Measurements from ENCODE around the gene GPR101.
"Not testable (repeated sequence)": the region's sequence is repeated elsewhere in the genome, so short reads cannot be mapped to it uniquely, and the experiment has no call there.

The GPR101 gene

GRCh38 chrX:137028699-137029098, 5.1 kb downstream of the GPR101 start:
- DNase-seq (ENCODE audit: insufficient read length, low spot score) = no peak
- FAIRE-seq = no peak

DNA sequence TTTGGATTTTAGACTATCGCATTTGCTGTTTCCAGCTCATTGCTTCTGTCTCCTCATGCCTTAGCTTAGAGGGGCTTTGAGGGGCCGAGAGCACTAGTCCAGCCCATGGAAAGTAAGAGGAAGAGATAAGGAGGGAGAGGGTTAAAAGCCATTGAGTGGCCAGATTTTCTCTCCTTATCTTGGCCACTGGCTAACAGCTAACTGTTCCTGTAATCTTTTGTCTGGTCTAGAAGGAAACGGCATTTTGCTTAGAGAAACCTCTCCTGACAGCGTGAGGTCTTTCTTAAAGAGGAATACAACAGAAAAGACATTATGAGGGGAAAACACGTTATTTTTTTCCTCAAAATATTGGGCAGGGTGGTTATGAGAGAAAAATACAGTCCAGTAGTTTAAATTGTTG, 7.9 kb downstream of the GPR101 start:
- no peak for DNase-seq (ENCODE audit: insufficient read length, low spot score)
- no peak for FAIRE-seq

DNA sequence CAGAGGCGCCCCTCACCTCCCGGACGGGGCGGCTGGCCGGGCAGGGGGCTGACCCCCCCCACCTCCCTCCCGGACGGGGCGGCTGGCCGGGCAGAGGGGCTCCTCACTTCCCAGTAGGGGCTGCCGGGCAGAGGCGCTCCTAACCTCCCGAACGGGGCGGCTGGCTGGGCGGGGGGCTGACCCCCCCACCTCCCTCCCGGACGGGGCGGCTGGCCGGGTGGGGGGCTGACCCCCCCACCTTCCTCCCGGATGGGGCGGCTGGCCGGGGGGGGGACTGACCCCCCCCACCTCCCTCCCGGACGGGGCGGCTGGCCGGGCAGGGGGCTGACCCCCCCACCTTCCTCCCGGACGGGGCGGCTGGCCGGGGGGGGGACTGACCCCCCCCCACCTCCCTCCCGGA, 33.6 kb downstream of the GPR101 start:
- not testable (repeated sequence) for DNase-seq (ENCODE audit: insufficient read length, low spot score); FAIRE-seq

- FAIRE-seq (no peak), DNase-seq (ENCODE audit: insufficient read length, low spot score) (no peak)
These were observed 34.8 kb downstream of the GPR101 start for GRCh38 chrX:136999024-136999423.

Measured in GM19239 (cell line).